Urinary bladder (tissue), 4 donors: ENCODE results near the gene UNK. TPM values are rescaled to one million over a fixed set of nuclear protein-coding genes. Genes with fewer than 3 reads are reported as not detected.
"Not testable (repeated sequence)": the region's sequence is repeated elsewhere in the genome, so short reads cannot be mapped to it uniquely, and the experiment has no call there.

Source experiments
- DNase-seq: peaks from one replicate; pipeline ENCODE4 v3.0.0-alpha.2; 2015; ENCODE audit errors: extremely low spot score
- H3K27ac ChIP-seq: one replicate; pipeline ENCODE4 v1.5.1; 2013; ENCODE audit warnings: low read depth, mild to moderate bottlenecking, moderate library complexity
- H3K36me3 ChIP-seq: one replicate; pipeline ENCODE4 v1.6.1; 2013; ENCODE audit warnings: mild to moderate bottlenecking, moderate library complexity; ENCODE audit not compliant: insufficient read depth
- H3K4me1 ChIP-seq: one replicate; pipeline ENCODE4 v1.6.1; 2013; ENCODE audit warnings: mild to moderate bottlenecking, moderate library complexity; ENCODE audit not compliant: insufficient read depth
- H3K4me3 ChIP-seq: one replicate; pipeline ENCODE4 v1.5.1; 2013; ENCODE audit warnings: low read depth, low read length
- WGBS: extraction: QIAGEN DNeasy Blood & Tissue Kit; methylation state at CpG from one replicate; pipeline ENCODE4 v1.1.7; 2013; 5-methylcytosine and 5-hydroxymethylcytosine counted together
- polyA plus RNA-seq: library from polyadenylated mRNA; stranded (reverse); fragments of 200-250 nt; gene quantifications from one replicate; pipeline ENCODE4 v1.2.3, GENCODE V29; 2013
- total RNA-seq: library from RNA; depleted of rRNA; stranded (reverse); fragments of >200 nt; gene quantifications from one replicate; pipeline ENCODE4 v1.2.3, GENCODE V29; 2014
- donor health status: healthy with polysubstance abuse.
- donor health status: healthy.

The UNK gene
- total and polyA plus RNA-seq, 2 donors, result 29.1 to 58.1 TPM

DNA sequence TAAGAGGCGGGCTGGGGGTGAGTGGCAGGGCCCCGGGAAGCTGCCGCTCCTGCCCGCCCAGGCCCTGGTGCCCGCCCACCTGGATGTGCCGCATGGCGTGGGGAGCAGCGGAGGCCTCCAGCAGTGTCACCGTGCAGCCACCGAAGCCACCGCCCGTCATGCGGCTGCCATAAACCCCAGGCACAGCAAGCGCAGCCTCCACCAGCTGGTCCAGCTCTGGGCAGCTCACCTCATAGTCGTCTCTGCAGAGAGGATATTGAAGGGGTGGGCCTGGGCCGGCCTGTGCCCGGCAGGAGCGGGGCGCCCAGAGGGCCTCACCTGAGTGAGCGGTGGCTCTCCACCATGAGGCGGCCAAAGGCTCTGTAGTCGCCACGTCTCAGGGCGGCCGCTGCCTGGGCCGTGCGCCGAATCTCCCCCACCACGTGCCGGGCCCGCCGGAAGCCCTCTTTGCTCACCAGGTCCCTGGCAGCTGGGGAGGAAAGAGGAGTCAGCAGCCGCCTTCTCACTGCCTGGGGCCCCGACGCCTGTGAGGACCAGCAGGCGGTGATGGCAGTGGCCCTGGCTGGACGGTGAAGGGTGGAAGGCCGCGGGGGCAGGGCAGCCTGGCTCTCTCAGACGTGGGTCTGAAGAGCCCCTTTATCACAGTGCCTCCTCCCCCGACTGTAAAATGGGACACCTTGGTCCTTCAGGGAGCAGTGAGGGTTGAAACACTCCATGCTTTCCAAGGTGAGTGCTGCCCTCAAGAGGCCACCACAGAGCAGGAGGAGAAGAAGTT lies 26.3 kb upstream of the UNK start:
- no peak overlapping the region for H3K4me3 ChIP-seq
- no peak for DNase-seq
- no peaks in the 10 kb centered on the region for H3K4me1 ChIP-seq
- H3K36me3 ChIP-seq, result no peaks in the 10 kb centered on the region
- WGBS, result 87% methylated on average over 41 of the region's 41 CpGs
- no peak overlapping the region for H3K27ac ChIP-seq

- Histone ChIP-seq H3K36me3 (no peaks in the 10 kb centered on the region), H3K27ac (no peak overlapping the region), H3K4me1 (no peaks in the 10 kb centered on the region), H3K4me3 (no peak overlapping the region)
- DNase-seq, result no peak
- 79% methylated on average over 3 of the region's 3 CpGs for WGBS
These were observed 25.1 kb upstream of the UNK start for GRCh38 chr17:75759457-75759856.

- not testable (repeated sequence) for H3K4me1 ChIP-seq
- 92% methylated on average over 6 of the region's 6 CpGs for WGBS
These were observed 24.5 kb upstream of the UNK start for GRCh38 chr17:75759978-75760640.

GRCh38 chr17:75762513-75763268 lies 21.9 kb upstream of the UNK start:
- no peak for DNase-seq
- no peak overlapping the region for H3K4me3 ChIP-seq
- no peak overlapping the region for H3K27ac ChIP-seq
- H3K4me1 ChIP-seq, result no peaks in the 10 kb centered on the region
- 96% methylated on average over 27 of the region's 27 CpGs for WGBS
- no peaks in the 10 kb centered on the region for H3K36me3 ChIP-seq

More at GRCh38 chr17:75759978-75760640, 24.5 kb upstream of the UNK start:
- not testable (repeated sequence) for H3K4me3 ChIP-seq, H3K36me3 ChIP-seq, DNase-seq, H3K27ac ChIP-seq

DNA sequence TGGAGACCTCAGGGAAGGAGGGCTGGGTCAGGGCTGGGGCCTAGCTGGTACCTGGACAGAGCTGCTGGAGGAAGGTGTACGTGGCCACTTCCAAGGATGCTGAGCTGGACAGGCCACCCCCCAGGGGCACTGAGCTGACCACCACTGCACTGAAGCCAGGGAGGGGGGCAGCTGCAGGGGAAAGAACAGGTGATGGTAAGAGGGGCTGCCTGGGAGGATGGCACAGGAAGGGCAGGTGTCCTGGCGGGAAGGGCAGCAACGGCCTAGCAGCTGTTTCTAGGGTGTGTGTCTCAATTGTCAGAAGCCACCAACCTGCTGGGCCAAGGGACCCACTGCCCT lies 21.4 kb upstream of the UNK start:
- 88% methylated on average over 3 of the region's 3 CpGs for WGBS
- Histone ChIP-seq H3K27ac (no peak overlapping the region), H3K36me3 (no peaks in the 10 kb centered on the region), H3K4me1 (no peaks in the 10 kb centered on the region), H3K4me3 (no peak overlapping the region)
- no peak for DNase-seq

DNA sequence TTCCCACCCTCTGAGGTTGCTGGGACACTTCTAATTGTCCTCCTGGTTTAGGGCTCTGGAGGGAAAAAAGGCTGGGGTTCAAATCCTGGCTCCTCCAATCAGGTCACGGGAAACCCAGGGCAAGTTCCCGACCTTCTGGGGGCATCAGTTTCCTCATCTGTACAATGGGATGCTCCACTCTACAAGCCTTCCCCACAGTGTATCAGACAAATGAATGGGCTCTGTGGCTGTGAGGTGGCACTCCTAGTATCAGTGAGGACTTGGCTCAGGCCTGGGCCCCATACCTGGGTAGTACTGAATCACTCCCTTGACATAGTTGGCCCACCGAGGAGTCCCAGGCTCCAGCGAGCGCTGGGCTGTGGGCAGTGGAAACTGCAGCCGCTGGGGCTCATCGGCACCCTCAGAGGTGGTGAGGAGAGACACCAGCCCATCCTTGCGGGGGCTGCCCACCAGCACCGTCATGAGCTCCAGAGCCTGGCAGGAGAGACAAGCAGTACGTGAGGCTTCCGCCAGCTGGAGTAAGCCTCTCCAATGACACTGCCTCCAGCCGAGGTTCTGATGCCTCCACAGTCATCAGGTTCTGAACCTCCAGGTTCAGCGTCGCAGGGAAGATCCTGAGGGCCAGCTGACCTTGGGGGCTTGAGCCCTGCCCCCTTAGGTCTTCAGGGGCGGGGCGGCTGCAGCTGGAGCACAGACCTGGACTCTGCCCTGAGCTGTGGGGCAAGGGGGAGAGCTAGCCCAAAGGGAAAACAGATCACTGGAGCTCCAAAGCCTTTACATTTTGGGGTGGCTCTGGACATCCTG lies 20.8 kb upstream of the UNK start:
- no peak for DNase-seq
- 59% methylated on average over 16 of the region's 16 CpGs for WGBS
- Histone ChIP-seq H3K4me3 (no peak overlapping the region), H3K4me1 (no peaks in the 10 kb centered on the region), H3K27ac (no peak overlapping the region), H3K36me3 (no peaks in the 10 kb centered on the region)

GRCh38 chr17:75764417-75764710 lies 20.2 kb upstream of the UNK start:
- Histone ChIP-seq H3K36me3 (no peaks in the 10 kb centered on the region), H3K4me1 (no peaks in the 10 kb centered on the region), H3K4me3 (peak overlapping the region; percentile 66), H3K27ac (no peak overlapping the region)
- WGBS, result 7% methylated on average over 14 of the region's 14 CpGs
- no peak for DNase-seq

DNA sequence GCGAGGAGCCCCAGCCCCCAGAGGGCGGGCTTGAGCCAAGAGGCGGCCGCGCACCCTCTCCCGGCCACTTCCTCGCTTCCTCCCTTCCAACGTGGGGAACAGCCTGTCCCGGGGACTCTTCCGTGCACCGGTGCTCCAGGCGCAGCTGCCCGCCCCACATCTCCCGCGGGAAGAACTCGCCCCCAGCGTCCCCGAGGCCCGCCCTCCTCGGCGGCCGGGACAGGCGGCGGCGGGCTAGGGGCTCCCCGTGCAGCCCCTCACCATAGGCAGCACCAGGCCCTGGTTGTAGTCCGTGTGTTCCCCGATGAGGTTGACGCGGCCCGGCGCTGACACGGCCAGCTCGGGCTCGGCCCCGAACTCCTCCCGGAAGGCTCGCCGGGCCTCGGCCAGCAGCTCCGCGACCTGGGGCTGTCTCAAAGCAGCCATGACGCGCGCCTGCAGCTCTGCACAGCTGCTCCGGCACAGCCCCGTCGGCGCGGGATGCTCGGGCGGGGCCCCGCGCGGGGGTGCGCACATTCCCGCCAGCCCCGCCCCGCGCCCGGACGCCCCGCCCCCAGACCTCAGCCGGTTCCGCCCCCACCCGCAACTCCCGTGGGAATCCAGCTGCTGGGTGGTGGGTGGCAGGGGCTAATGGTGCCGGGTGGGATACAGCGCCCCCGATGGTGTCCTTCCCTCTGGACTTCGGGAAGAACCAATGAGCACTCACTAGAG lies 19.7 kb upstream of the UNK start, which contains the start of gene GALK1:
Gene GALK1, minus strand, starts transcription at position 482 of the 711 bp plus-strand sequence. Its CDS starts 56 bp downstream, at position 426.
- peak within 1 kb of the TSS; percentile 88 for H3K27ac ChIP-seq
- H3K4me3 ChIP-seq, result peak within 1 kb of the TSS; percentile 66
- under 1% methylated on average over 71 of the region's 71 CpGs for WGBS
- H3K4me1 ChIP-seq, result no peaks in the 10 kb centered on the region
- no peaks in the 10 kb centered on the region for H3K36me3 ChIP-seq
- DNase-seq, result no peak

DNA sequence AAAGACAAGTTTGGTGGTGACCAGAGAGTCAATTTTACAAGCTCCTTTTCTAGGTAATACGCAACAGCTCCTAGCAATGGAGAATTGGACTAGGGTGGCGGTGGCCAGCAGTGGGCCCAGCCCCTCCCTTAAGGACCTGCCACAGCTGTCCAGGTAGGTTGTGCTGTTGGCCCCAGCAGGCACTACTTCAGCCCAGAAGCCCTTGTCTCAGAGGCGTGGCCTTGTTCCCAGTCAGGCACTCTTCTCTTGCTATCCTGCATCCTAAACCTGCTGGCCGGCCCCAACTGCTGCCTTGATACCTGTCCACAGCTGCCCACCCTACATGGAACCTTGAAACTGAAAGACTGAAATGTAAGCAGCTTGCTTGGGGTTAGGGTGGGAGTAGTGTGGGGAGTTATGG lies 18.6 kb upstream of the UNK start:
- H3K27ac ChIP-seq, result no peak overlapping the region
- H3K4me3 ChIP-seq, result no peak overlapping the region
- no peaks in the 10 kb centered on the region for H3K4me1 ChIP-seq
- no peak for DNase-seq
- H3K36me3 ChIP-seq, result no peaks in the 10 kb centered on the region
- WGBS, result 90% methylated on average over 4 of the region's 4 CpGs

- H3K4me3 ChIP-seq, result no peak overlapping the region
- whole genome bisulfite sequencing, result 93% methylated on average over 8 of the region's 8 CpGs
- DNase-seq, result no peak
- no peak overlapping the region for H3K27ac ChIP-seq
- no peaks in the 10 kb centered on the region for H3K4me1 ChIP-seq
- H3K36me3 ChIP-seq, result no peaks in the 10 kb centered on the region
These were observed 16.7 kb upstream of the UNK start for GRCh38 chr17:75767881-75768280.

DNA sequence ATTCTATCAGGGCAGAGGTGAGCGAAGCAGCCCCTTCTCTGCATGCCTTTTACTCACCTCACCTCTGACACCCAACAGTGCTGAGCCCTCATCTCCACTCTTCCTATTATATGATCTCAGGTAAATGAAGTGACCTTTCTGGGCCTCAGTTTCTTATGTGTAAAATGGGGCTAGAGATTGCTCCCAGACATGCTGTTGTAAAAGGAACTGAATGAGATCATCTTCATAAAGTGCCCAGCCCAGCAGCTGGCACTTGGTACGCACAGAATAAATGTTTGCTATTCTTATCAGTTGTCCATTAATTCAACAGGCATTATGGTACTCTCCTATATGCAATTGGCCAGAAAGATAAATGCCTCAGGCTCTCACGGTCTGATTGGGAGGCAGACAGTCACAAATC lies 15.1 kb upstream of the UNK start:
- 63% methylated on average over 3 of the region's 3 CpGs for WGBS
- DNase-seq, result no peak
- Histone ChIP-seq H3K4me3 (no peak overlapping the region), H3K27ac (no peak overlapping the region), H3K4me1 (no peaks in the 10 kb centered on the region), H3K36me3 (no peaks in the 10 kb centered on the region)

DNA sequence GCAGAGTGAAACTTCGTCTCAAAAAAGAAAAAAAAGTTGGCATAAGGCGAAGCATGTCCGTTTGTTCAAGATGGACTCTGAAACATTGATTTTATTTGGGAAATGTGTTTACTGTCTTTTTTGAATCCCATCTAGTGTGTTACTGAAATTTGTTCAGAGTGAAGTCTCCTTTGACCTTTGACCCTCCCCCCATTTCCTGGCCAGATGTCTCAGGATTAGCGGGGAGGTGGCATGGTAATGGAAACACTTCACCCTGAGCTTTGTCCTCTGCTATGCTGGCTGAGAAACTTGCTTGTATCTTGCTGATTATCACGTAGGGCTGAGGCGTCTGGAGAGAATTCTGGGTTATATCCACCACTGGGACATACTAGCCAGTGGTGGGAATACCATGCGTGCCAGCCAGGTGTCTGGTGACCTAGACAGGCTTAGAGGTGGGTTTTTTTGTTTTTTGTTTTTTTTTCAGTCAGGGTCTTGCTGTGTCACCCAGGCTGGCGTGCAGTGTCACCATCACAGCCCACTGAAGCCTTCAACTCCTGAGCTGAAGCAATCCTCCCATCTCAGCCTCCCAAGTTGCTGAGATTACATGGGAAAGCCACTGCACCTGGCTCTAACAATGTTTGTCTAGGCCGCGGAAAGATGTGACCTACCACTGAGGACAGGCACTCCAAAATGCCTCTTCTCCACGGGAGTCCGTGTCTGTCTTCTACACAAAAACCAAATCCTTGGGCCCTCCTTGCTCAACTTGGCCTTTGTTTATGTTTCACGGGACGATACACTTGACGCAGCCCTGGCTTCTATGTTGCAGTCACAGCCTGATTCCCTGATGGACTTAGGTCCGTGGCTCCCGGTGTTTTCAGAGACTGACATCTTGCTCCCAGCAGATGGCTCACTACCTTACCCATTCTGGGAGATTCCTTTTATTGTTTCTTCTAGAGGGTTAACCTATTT lies 13.0 kb upstream of the UNK start:
- H3K4me1 ChIP-seq, result no peaks in the 10 kb centered on the region
- H3K27ac ChIP-seq, result no peak overlapping the region
- DNase-seq, result no peak
- H3K4me3 ChIP-seq, result no peak overlapping the region
- H3K36me3 ChIP-seq, result no peaks in the 10 kb centered on the region
- WGBS, result 64% methylated on average over 17 of the region's 17 CpGs
